ENCODE measurements around the gene TEX36.

Gene TEX36

DNA sequence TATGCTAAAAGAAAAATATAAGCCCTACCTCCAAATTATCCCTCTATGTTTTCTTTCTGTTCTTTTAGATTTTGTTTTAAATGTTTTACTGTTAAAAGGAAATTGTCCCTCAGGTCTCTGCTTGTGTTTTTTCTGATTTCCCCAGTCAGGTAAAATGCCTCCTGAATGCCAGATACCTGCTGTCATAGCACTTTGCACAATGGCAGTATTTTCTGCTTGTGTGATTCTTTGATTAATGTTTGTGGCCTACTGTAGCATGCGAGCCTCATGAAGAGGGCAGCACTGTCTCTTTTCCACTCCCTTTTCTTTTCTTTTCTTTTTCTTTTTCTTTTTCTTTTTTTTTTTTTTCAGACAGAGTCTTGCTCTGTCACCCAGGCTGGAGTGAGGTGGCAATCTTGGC is 71.2 kb downstream of the TEX36 start:
- no peak overlapping the region for H3K4me3 ChIP-seq
- H3K9ac ChIP-seq (ENCODE audit: insufficient read length), result no peak overlapping the region
- DNase-seq (ENCODE audit: low read depth, low spot score), result no peak
- no peaks in the 10 kb centered on the region for H3K9me3 ChIP-seq (ENCODE audit: low read depth, low read length)
- no peaks in the 10 kb centered on the region for H3K36me3 ChIP-seq (ENCODE audit: insufficient read depth, low read length)
- no peak overlapping the region for H3K27ac ChIP-seq
- no peak for TF ChIP-seq EZH2 (IDR thresholded peaks at IDR 0.05)
- TF ChIP-seq FOXP2 (optimal IDR thresholded peaks at IDR 0.05; ENCODE audit: control extremely low read depth, extremely low read length, insufficient read depth), result no peak
- TF ChIP-seq POLR2AphosphoS5 (IDR thresholded peaks at IDR 0.05; ENCODE audit: borderline replicate concordance, low read depth, low read length), result no peak

DNA sequence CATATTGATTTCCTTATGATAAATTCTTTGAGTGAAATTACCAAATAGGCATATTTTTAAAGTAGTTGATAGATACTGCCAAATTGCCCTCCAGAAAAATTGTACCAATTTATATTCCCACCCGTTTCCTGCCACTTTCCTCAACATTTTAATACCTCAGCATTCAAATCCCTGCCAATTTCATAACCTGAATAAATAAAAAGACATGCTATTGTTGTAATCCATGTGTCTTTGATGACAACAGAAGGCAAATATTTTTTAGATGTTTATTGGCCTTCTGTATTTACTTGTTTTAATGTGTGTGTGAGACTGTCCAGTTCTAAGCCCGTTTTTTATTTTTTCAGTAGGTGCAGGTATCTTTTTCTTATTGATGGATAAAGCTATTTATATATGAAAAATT is 71.7 kb downstream of the TEX36 start:
- Histone ChIP-seq H3K9ac (ENCODE audit: insufficient read length) (no peak overlapping the region), H3K4me3 (no peak overlapping the region), H3K9me3 (ENCODE audit: low read depth, low read length) (no peaks in the 10 kb centered on the region), H3K36me3 (ENCODE audit: insufficient read depth, low read length) (no peaks in the 10 kb centered on the region), H3K27ac (no peak overlapping the region)
- DNase-seq (ENCODE audit: low read depth, low spot score), result no peak
- TF ChIP-seq FOXP2 (optimal IDR thresholded peaks at IDR 0.05; ENCODE audit: control extremely low read depth, extremely low read length, insufficient read depth), result no peak
- TF ChIP-seq EZH2 (IDR thresholded peaks at IDR 0.05), result no peak
- TF ChIP-seq POLR2AphosphoS5 (IDR thresholded peaks at IDR 0.05; ENCODE audit: borderline replicate concordance, low read depth, low read length), result no peak

DNA sequence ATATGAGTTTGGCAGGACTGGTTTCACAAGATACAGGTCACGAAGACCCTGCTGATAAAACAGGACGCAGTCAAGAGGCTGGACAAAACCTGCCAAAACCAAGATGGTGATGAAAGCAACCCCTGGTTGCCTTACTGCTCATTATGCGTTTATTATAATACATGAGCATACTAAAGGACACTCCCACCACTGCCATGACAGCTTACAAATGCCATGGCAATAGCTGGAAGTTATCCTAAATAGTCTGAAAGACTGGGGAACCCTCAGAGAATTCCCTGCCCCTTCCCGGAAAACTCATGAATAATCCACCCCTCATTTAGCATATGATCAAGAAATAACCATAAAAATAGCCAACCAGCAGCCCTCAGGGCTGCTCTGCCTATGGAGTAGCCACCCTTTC is 73.1 kb downstream of the TEX36 start:
- no peak overlapping the region for H3K27ac ChIP-seq
- no peak overlapping the region for H3K9ac ChIP-seq (ENCODE audit: insufficient read length)
- H3K4me3 ChIP-seq, result no peak overlapping the region
- DNase-seq (ENCODE audit: low read depth, low spot score), result no peak
- no peaks in the 10 kb centered on the region for H3K36me3 ChIP-seq (ENCODE audit: insufficient read depth, low read length)
- no peaks in the 10 kb centered on the region for H3K9me3 ChIP-seq (ENCODE audit: low read depth, low read length)
- TF ChIP-seq EZH2 (IDR thresholded peaks at IDR 0.05) (no peak), FOXP2 (optimal IDR thresholded peaks at IDR 0.05; ENCODE audit: control extremely low read depth, extremely low read length, insufficient read depth) (no peak), POLR2AphosphoS5 (IDR thresholded peaks at IDR 0.05; ENCODE audit: borderline replicate concordance, low read depth, low read length) (no peak)

DNA sequence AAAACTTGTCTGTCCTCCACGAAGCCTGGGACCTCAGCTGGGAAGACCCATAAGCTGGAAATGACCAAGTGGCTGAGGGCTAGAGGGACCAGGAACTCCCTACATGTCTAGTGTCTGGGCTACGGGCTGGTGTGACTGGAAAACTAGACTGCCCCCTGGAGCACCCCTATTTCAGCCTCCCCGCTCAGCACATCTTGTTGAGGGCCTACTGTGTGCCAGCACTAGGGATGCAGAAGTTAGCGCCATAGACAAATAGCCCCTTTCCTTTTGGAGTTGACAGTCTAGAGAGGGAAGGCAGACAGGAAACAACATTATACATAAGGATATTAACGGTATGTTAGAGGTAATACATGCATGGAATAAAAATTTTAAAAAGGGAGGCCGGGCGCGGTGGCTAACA is 74.5 kb downstream of the TEX36 start:
- Histone ChIP-seq H3K4me3 (no peak overlapping the region), H3K9me3 (ENCODE audit: low read depth, low read length) (no peaks in the 10 kb centered on the region), H3K27ac (no peak overlapping the region), H3K9ac (ENCODE audit: insufficient read length) (no peak overlapping the region), H3K36me3 (ENCODE audit: insufficient read depth, low read length) (no peaks in the 10 kb centered on the region)
- DNase-seq (ENCODE audit: low read depth, low spot score), result no peak
- TF ChIP-seq EZH2 (IDR thresholded peaks at IDR 0.05), result no peak
- TF ChIP-seq FOXP2 (optimal IDR thresholded peaks at IDR 0.05; ENCODE audit: control extremely low read depth, extremely low read length, insufficient read depth), result no peak
- TF ChIP-seq POLR2AphosphoS5 (IDR thresholded peaks at IDR 0.05; ENCODE audit: borderline replicate concordance, low read depth, low read length), result no peak

DNA sequence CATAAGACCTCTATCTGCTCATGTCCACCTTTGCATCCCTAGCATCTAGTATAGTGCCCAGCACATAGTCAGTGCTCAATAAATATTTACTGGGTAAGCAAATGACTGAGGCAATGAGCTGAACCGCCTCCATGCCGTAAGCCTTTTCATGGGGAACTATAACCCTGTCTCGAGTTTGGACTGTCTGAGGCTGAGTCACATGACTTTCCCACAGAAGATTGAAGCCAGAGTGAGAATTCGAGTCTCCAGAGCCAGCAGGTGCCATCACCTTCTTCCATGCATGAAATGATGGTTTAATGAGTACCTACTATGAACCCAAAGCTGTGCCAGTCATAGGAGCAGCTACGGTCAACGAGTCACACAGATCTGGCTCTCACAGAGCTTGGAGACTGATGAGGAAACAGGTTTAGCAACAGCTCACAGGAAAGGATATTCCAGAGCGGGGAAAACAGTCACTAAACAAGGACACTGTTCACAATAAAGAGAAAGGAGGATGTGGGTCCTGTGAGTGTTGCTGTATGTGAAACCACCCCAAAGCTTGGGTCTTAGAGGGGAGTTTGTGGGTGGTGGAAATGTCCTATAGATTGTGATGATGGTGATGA is 75.2 kb downstream of the TEX36 start:
- Histone ChIP-seq H3K4me3 (no peak overlapping the region), H3K36me3 (ENCODE audit: insufficient read depth, low read length) (no peaks in the 10 kb centered on the region), H3K27ac (no peak overlapping the region), H3K9me3 (ENCODE audit: low read depth, low read length) (no peaks in the 10 kb centered on the region), H3K9ac (ENCODE audit: insufficient read length) (no peak overlapping the region)
- TF ChIP-seq EZH2 (IDR thresholded peaks at IDR 0.05), result no peak
- no peak for DNase-seq (ENCODE audit: low read depth, low spot score)

DNA sequence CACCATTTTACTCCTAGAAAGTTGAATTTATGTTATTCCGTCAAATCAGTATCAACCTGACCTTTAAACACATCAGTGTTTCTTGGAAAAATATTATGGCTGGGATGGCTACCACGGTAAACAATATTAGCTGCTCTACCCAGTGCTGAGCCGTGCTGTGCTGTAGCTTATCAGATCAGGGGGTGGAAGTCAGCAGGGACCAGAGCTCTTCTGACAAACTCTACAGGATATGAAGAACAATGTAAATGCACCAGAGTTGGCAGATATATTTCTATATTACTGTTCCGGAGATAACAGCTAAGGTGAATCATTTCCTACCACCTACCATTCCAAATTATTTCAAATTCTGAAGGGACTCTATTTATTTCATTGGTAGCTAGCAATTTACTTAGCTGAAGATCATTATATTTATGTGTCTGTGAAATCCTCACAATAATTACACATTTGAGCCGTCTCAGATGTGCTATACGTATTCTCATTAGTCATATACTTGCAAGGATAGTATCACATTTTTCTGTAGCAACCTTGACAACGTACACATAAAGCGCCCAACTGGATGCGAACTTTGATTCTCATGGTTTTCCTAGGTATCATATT is 76.5 kb downstream of the TEX36 start:
- Histone ChIP-seq H3K27ac (no peak overlapping the region), H3K4me3 (no peak overlapping the region), H3K9me3 (ENCODE audit: low read depth, low read length) (no peaks in the 10 kb centered on the region), H3K36me3 (ENCODE audit: insufficient read depth, low read length) (no peaks in the 10 kb centered on the region), H3K9ac (ENCODE audit: insufficient read length) (no peak overlapping the region)
- TF ChIP-seq POLR2AphosphoS5 (IDR thresholded peaks at IDR 0.05; ENCODE audit: borderline replicate concordance, low read depth, low read length) (no peak), FOXP2 (optimal IDR thresholded peaks at IDR 0.05; ENCODE audit: control extremely low read depth, extremely low read length, insufficient read depth) (no peak), EZH2 (IDR thresholded peaks at IDR 0.05) (no peak)
- no peak for DNase-seq (ENCODE audit: low read depth, low spot score)

Measured in SK-N-MC (cell line).